ENCODE data around the gene ALDOC.

- TF ChIP-seq CTCF (IDR thresholded peaks at IDR 0.05; ENCODE audit: low read length) (no peak), EZH2 (IDR thresholded peaks at IDR 0.05; ENCODE audit: borderline replicate concordance, low read length) (no peak)
Observed at GRCh38 chr17:28584434-28584833, 7.7 kb upstream of the ALDOC start.
